ENCODE measurements around the gene FRMD4A.

GRCh38 chr10:14366760-14367159 is 36.0 kb upstream of the FRMD4A start:
- TF ChIP-seq CTCF (IDR thresholded peaks at IDR 0.05; ENCODE audit: insufficient read depth, low read length): no peak
- TF ChIP-seq POLR2AphosphoS5 (IDR thresholded peaks at IDR 0.05; ENCODE audit: low read depth): no peak

Data from HL-60 (cell line).